Measurements from ENCODE around the gene UNC5A. TPM values are rescaled to one million over a fixed set of nuclear protein-coding genes. Genes with fewer than 3 reads are reported as not detected.

Gene UNC5A
- total RNA-seq, 1 donor from 2014 or later = 1.7 TPM

- H3K27me3 Mint-ChIP-seq = peaks cover 15% of the 10 kb centered on the region
- peaks cover under 1% of the 10 kb centered on the region for H3K4me1 Mint-ChIP-seq (ENCODE audit: unreplicated experiment)
- no peak for TF ChIP-seq CTCF (conservative IDR thresholded peaks at IDR 0.05)
- no peak for DNase-seq (ENCODE audit: extremely low spot score, unreplicated experiment)
- no peaks in the 10 kb centered on the region for H3K36me3 Mint-ChIP-seq
- no peak overlapping the region for H3K27ac Mint-ChIP-seq
- H3K4me3 Mint-ChIP-seq = no peak overlapping the region
- H3K9me3 Mint-ChIP-seq = no peaks in the 10 kb centered on the region
Observed at GRCh38 chr5:176850371-176851245, 40.2 kb downstream of the UNC5A start.

GRCh38 chr5:176851380-176851779, 41.0 kb downstream of the UNC5A start:
- no peaks in the 10 kb centered on the region for H3K9me3 Mint-ChIP-seq
- no peak overlapping the region for H3K27ac Mint-ChIP-seq
- DNase-seq (ENCODE audit: extremely low spot score, unreplicated experiment) = no peak
- H3K36me3 Mint-ChIP-seq = no peaks in the 10 kb centered on the region
- TF ChIP-seq CTCF (conservative IDR thresholded peaks at IDR 0.05) = no peak
- no peak overlapping the region for H3K4me3 Mint-ChIP-seq
- H3K27me3 Mint-ChIP-seq = peaks cover 10% of the 10 kb centered on the region
- no peaks in the 10 kb centered on the region for H3K4me1 Mint-ChIP-seq (ENCODE audit: unreplicated experiment)

- TF ChIP-seq CTCF (conservative IDR thresholded peaks at IDR 0.05) = no peak
- H3K4me3 Mint-ChIP-seq = no peak overlapping the region
- no peak for DNase-seq (ENCODE audit: extremely low spot score, unreplicated experiment)
- H3K9me3 Mint-ChIP-seq = no peaks in the 10 kb centered on the region
- no peaks in the 10 kb centered on the region for H3K36me3 Mint-ChIP-seq
- peaks cover 10% of the 10 kb centered on the region for H3K27me3 Mint-ChIP-seq
- no peak overlapping the region for H3K27ac Mint-ChIP-seq
- H3K4me1 Mint-ChIP-seq (ENCODE audit: unreplicated experiment) = no peaks in the 10 kb centered on the region
Observed at GRCh38 chr5:176851871-176852658, 41.7 kb downstream of the UNC5A start.

- no peak overlapping the region for H3K27ac Mint-ChIP-seq
- no peak for TF ChIP-seq CTCF (conservative IDR thresholded peaks at IDR 0.05)
- no peak for DNase-seq (ENCODE audit: extremely low spot score, unreplicated experiment)
- H3K9me3 Mint-ChIP-seq = no peaks in the 10 kb centered on the region
- H3K4me1 Mint-ChIP-seq (ENCODE audit: unreplicated experiment) = no peaks in the 10 kb centered on the region
- no peak overlapping the region for H3K4me3 Mint-ChIP-seq
- peaks cover 14% of the 10 kb centered on the region for H3K27me3 Mint-ChIP-seq
- no peaks in the 10 kb centered on the region for H3K36me3 Mint-ChIP-seq
Observed at GRCh38 chr5:176853151-176853778, 42.9 kb downstream of the UNC5A start.

GRCh38 chr5:176854164-176854563, 43.8 kb downstream of the UNC5A start:
- peaks cover 17% of the 10 kb centered on the region for H3K27me3 Mint-ChIP-seq
- no peak overlapping the region for H3K27ac Mint-ChIP-seq
- H3K4me1 Mint-ChIP-seq (ENCODE audit: unreplicated experiment) = no peaks in the 10 kb centered on the region
- H3K4me3 Mint-ChIP-seq = no peak overlapping the region
- TF ChIP-seq CTCF (conservative IDR thresholded peaks at IDR 0.05) = no peak
- H3K36me3 Mint-ChIP-seq = no peaks in the 10 kb centered on the region
- DNase-seq (ENCODE audit: extremely low spot score, unreplicated experiment) = no peak
- no peaks in the 10 kb centered on the region for H3K9me3 Mint-ChIP-seq
